ENCODE data around the gene ASB2. TPM values are rescaled to one million over a fixed set of nuclear protein-coding genes. Genes with fewer than 3 reads are reported as not detected.

Gene ASB2
- polyA plus RNA-seq, 1 experiment = 1.6 TPM

DNA sequence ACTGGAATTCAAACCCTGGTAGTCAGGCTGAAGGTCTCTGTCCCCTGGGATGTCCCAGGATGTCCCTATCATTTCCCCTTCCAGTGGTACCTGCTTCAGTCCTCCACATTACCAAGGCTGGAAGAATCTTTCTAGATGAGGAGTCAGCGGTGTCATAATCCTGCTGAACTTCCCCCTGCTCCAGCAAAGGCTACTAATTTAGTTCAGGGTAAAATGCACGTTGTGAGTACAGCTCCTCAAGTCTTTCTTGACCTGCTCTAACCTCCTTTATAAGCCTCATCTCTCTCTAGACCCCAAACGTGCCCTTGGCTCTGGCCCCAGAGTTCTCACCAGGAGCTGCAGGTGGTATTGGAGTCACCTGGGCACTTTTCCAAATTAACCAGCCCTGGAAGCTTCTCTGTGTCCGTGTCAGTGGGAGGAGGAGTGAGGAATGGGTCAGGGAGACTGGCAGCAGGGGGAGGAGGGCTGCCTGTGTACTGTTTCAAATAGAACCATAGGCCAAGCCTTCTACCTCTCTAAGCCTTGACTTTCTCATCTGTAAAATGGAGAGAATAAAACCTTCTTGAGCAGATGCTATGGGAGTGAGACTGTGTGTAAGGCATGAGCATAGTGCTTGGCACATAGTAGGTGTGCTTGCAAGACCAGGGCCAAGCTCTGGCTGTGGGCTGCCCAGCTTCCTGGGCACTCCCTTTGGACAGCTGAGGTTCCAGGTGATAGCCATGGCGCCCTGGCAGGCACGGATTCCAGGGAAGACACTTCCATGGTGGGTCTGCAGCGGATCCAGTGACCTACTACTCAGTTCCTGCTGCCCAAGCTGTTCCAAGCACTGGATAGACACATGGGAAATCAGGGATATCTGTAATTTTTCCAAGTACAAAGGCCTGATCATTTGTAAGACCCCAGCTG, 24.5 kb downstream of the ASB2 start:
- POLR2A ChIA-PET = no interaction called here

DNA sequence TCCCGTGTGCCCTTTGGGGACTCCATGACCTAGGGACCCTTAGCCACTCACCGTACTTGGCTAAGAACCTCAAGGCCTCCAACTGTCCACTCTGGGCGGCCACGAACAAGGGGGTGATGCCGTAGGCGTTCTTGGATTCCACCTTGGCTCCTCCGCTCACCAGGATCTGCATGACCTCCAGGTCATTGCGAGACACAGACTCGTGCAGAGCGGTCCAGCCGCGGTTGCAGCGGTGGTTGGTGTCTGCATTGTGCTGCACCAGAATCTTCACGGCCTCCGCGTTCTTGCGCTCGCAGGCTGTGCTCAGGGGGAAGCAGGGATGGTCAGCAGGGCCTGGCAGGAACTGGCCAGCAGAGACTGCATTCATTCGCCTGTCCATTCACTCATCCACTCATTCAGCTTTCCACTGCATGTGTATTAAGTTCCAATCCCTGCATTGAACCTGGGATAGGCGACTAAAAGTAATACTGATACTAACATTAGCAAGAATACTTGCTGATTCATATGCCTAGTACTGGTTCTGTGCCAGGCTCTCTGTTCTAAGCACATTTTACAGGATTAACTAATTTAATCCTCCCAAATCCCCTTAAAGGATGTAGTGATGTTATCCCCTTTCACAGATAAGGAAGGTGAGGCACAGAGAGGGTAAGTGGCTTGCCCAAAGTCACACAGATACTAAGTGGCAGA, 25.3 kb downstream of the ASB2 start:
- H3K27ac ChIP-seq (ENCODE audit: low read depth, low read length) = no peak overlapping the region
- ChIA-PET CTCF (interaction anchor here (2.7 to 3.1 kb wide), 2 partner anchors 11 kb away, joined by 13 to 27 read pairs; no protein-coding TSS in a partner anchor), POLR2A (no interaction called here)
- no peak for DNase-seq (ENCODE audit: low read depth, low spot score)
- no peaks in the 10 kb centered on the region; the same call in 1 of the 2 replicates for H3K9me3 ChIP-seq (ENCODE audit: control insufficient read depth, insufficient read depth, low read length)
- H3K27me3 ChIP-seq (ENCODE audit: control insufficient read depth, insufficient read depth, low read length) = peaks cover 3% of the 10 kb centered on the region
- TF ChIP-seq, protein P1, sequence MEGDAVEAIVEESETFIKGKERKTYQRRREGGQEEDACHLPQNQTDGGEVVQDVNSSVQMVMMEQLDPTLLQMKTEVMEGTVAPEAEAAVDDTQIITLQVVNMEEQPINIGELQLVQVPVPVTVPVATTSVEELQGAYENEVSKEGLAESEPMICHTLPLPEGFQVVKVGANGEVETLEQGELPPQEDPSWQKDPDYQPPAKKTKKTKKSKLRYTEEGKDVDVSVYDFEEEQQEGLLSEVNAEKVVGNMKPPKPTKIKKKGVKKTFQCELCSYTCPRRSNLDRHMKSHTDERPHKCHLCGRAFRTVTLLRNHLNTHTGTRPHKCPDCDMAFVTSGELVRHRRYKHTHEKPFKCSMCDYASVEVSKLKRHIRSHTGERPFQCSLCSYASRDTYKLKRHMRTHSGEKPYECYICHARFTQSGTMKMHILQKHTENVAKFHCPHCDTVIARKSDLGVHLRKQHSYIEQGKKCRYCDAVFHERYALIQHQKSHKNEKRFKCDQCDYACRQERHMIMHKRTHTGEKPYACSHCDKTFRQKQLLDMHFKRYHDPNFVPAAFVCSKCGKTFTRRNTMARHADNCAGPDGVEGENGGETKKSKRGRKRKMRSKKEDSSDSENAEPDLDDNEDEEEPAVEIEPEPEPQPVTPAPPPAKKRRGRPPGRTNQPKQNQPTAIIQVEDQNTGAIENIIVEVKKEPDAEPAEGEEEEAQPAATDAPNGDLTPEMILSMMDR (IDR thresholded peaks at IDR 0.05; ENCODE audit: low read depth, low read length) = no peak
- H3K4me3 ChIP-seq (ENCODE audit: low read depth, low read length) = no peak overlapping the region

More for the DNA sequence above, 24.5 kb downstream of the ASB2 start:
- Histone ChIP-seq H3K9me3 (ENCODE audit: control insufficient read depth, insufficient read depth, low read length) (no peaks in the 10 kb centered on the region; the same call in 1 of the 2 replicates), H3K27me3 (ENCODE audit: control insufficient read depth, insufficient read depth, low read length) (peaks cover 1% of the 10 kb centered on the region), H3K27ac (ENCODE audit: low read depth, low read length) (no peak overlapping the region), H3K4me3 (ENCODE audit: low read depth, low read length) (no peak overlapping the region)
- CTCF ChIA-PET = interaction anchor here (1.2 to 2.7 kb wide), 2 partner anchors 12 to 49 kb away, joined by 4 to 13 read pairs; no protein-coding TSS in a partner anchor
- DNase-seq (ENCODE audit: low read depth, low spot score) = no peak
- TF ChIP-seq, protein P1 (IDR thresholded peaks at IDR 0.05; ENCODE audit: low read depth, low read length) = no peak

DNA sequence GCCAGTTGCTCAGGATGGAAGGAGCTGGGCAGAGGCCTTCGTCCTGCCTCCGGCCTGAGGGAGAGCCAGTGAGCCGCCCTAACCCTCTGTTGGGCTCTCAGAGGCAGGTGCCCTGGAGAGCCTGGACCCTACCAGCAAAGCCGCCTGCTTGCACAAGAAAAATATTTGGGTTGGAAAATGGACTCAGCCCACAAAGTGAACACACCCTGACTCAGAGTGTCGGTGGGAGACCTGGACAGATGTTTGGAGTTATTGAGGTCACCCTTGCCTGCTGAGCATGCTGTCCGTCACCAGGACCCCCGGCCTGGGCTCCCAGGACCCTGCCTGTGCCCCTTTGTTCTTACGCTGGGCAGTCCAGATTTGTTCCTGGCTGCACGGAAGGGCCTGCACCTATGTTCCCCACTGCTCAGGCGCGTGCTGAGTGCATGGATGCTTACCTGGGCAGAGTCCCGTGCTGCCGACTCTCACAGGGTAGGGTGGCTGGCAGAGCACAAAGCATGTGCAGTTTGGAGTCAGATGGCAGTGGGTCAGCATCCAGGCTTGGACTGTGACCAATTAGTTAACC, 26.8 kb downstream of the ASB2 start:
- DNase-seq (ENCODE audit: low read depth, low spot score) = no peak
- CTCF ChIA-PET = interaction anchor here (1.5 to 3.1 kb wide), 2 partner anchors 10 to 182 kb away, joined by 4 to 27 read pairs; no protein-coding TSS in a partner anchor
- TF ChIP-seq, protein P1 (IDR thresholded peaks at IDR 0.05; ENCODE audit: low read depth, low read length) = no peak

DNA sequence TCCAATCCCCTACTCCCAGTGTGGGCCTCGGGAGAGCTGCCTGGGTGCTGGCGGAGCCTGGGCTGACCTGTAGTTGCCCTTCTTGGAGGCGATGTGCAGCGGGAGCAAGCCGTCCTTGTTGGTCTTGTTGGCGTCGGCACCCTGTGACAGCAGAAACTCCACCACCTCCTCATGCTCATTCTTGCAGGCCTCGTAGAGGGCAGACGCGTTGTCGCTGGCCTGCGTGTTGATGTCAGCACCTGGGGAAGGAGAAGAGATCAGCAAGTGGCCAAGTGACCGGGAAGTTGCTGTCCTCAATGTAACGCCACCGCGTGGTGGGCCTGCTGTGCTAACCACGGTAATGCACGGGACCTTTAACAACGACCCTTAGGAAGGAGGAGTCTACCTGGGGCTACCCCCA, 29.1 kb downstream of the ASB2 start:
- H3K27me3 ChIP-seq (ENCODE audit: control insufficient read depth, insufficient read depth, low read length) = peaks cover 3% of the 10 kb centered on the region
- H3K9me3 ChIP-seq (ENCODE audit: control insufficient read depth, insufficient read depth, low read length) = no peaks in the 10 kb centered on the region; the same call in 1 of the 2 replicates
- CTCF ChIA-PET = interaction anchor here (1.8 kb wide), 1 partner anchor 89 kb away, joined by 6 read pairs; no protein-coding TSS in a partner anchor
- TF ChIP-seq, protein P1 (IDR thresholded peaks at IDR 0.05; ENCODE audit: low read depth, low read length) = no peak
- no peak overlapping the region for H3K27ac ChIP-seq (ENCODE audit: low read depth, low read length)
- no peak for DNase-seq (ENCODE audit: low read depth, low spot score)
- POLR2A ChIA-PET = no interaction called here
- H3K4me3 ChIP-seq (ENCODE audit: low read depth, low read length) = no peak overlapping the region

More for the DNA sequence above, 26.8 kb downstream of the ASB2 start:
- Histone ChIP-seq H3K27ac (ENCODE audit: low read depth, low read length) (no peak overlapping the region), H3K4me3 (ENCODE audit: low read depth, low read length) (no peak overlapping the region), H3K27me3 (ENCODE audit: control insufficient read depth, insufficient read depth, low read length) (peaks cover 3% of the 10 kb centered on the region), H3K9me3 (ENCODE audit: control insufficient read depth, insufficient read depth, low read length) (no peaks in the 10 kb centered on the region; the same call in 1 of the 2 replicates)
- POLR2A ChIA-PET = no interaction called here

Measured in AG04450 (cell line).